GM18858 (cell line): ENCODE measurements around the gene ADGRD1.
"Not testable (repeated sequence)": the region's sequence is repeated elsewhere in the genome, so short reads cannot be mapped to it uniquely, and the experiment has no call there.

Experiments
- ATAC-seq: cut with Tn5 transposase; IDR thresholded peaks from one replicate; pipeline ENCODE4 v1.9.1; 2021; ENCODE audit not compliant: unreplicated experiment

Gene ADGRD1

GRCh38 chr12:130983328-130984017 is 29.8 kb downstream of the ADGRD1 start:
- ATAC-seq = no peak

GRCh38 chr12:130984183-130985058 is 30.7 kb downstream of the ADGRD1 start:
- ATAC-seq = no peak

- ATAC-seq = no peak
Measured at GRCh38 chr12:130987151-130987931, 33.6 kb downstream of the ADGRD1 start.

GRCh38 chr12:130988261-130988660 is 34.6 kb downstream of the ADGRD1 start:
- ATAC-seq = no peak

GRCh38 chr12:130988751-130989150 is 35.0 kb downstream of the ADGRD1 start:
- no peak for ATAC-seq

- no peak for ATAC-seq
Measured at GRCh38 chr12:130989391-130989790, 35.7 kb downstream of the ADGRD1 start.

- ATAC-seq = no peak
Measured at GRCh38 chr12:130990034-130990433, 36.3 kb downstream of the ADGRD1 start.

- no peak for ATAC-seq
Measured at GRCh38 chr12:130992448-130992847, 38.7 kb downstream of the ADGRD1 start.

GRCh38 chr12:130992979-130993538 is 39.4 kb downstream of the ADGRD1 start:
- ATAC-seq = no peak

GRCh38 chr12:130993759-130994670 is 40.3 kb downstream of the ADGRD1 start:
- no peak for ATAC-seq

- ATAC-seq = no peak
Measured at GRCh38 chr12:130994821-130995375, 41.2 kb downstream of the ADGRD1 start.

- ATAC-seq = not testable (repeated sequence)
Measured at GRCh38 chr12:130995386-130995969, 41.8 kb downstream of the ADGRD1 start.

GRCh38 chr12:130998136-130998535 is 44.4 kb downstream of the ADGRD1 start:
- no peak for ATAC-seq

GRCh38 chr12:131000000-131000486 is 46.3 kb downstream of the ADGRD1 start:
- no peak for ATAC-seq

- ATAC-seq = no peak
Measured at GRCh38 chr12:131001493-131001892, 47.8 kb downstream of the ADGRD1 start.

- no peak for ATAC-seq
Measured at GRCh38 chr12:131002216-131002631, 48.5 kb downstream of the ADGRD1 start.

GRCh38 chr12:131003036-131003715 is 49.5 kb downstream of the ADGRD1 start:
- ATAC-seq = no peak

GRCh38 chr12:131003716-131004045 is 50.0 kb downstream of the ADGRD1 start:
- no peak for ATAC-seq

- ATAC-seq = no peak
Measured at GRCh38 chr12:131004166-131004565, 50.5 kb downstream of the ADGRD1 start.
